Endothelial cell of umbilical vein (primary cell): ENCODE results near the gene BAZ1A. TPM values are rescaled to one million over a fixed set of nuclear protein-coding genes. Genes with fewer than 3 reads are reported as not detected.

Experiments
- BruUV-seq: library from RNA; stranded (reverse); fragments of 400-500 nt; replicated peaks from 2 replicates; lab custom pipeline; 2021; lab: Mats Ljungman, UMichigan
- CTCF ChIA-PET: fragments of 300-600, 350-600 bp; sonication (Branson Sonifier 250); formaldehyde crosslinking; loops from one replicate; lab custom pipeline; 2021; ENCODE audit warnings: antibody characterized with exemption, inconsistent platforms; lab: Charles Lee
- POLR2A ChIA-PET: fragments of 300-600, 350-600 bp; sonication (Branson Sonifier 250); formaldehyde crosslinking; loops from one replicate; lab custom pipeline; 2021; ENCODE audit warnings: antibody characterized with exemption, inconsistent platforms; lab: Charles Lee
- DNase-seq: peaks from one replicate; pipeline ENCODE4 v3.0.0-alpha.2; 2011; ENCODE audit warnings: low read depth, low spot score
- FAIRE-seq: peaks from 2 replicates; lab custom pipeline; 2011; peaks lifted over from hg19 to GRCh38; lab: Jason Lieb, UNC
- H2AFZ ChIP-seq: 2 replicates; pipeline ENCODE4 v1.6.0; 2012; ENCODE audit warnings: low read depth, low read length, control low read depth, inconsistent platforms
- H3K27ac ChIP-seq: 2 replicates; pipeline ENCODE4 v1.5.1; 2011; ENCODE audit warnings: low read depth, mild to moderate bottlenecking, control low read depth, low read length, moderate library complexity; ENCODE audit not compliant: insufficient read depth
- H3K27me3 ChIP-seq, 2 experiments: 2 replicates each; pipeline versions ENCODE4 v1.6.0 to v1.6.1; 2011; ENCODE audit warnings: low read length in 2 of 2, mixed read lengths in 1 of 2; ENCODE audit not compliant: control insufficient read depth in 2 of 2, insufficient read depth in 2 of 2
- H3K36me3 ChIP-seq, 2 experiments: 2 replicates in 1 of 2; 3 replicates in 1 of 2; pipeline ENCODE4 v1.5.1; 2011; ENCODE audit warnings: low read length in 2 of 2, mild to moderate bottlenecking in 1 of 2, moderate library complexity in 1 of 2; ENCODE audit not compliant: control insufficient read depth in 2 of 2, insufficient read depth in 2 of 2; ENCODE audit errors: extremely low read depth in 1 of 2
- H3K4me1 ChIP-seq: 3 replicates; pipeline ENCODE4 v1.5.1; 2011; ENCODE audit warnings: mild to moderate bottlenecking, low read length; ENCODE audit not compliant: control insufficient read depth, insufficient read depth; ENCODE audit errors: extremely low read depth
- H3K4me2 ChIP-seq: 2 replicates; pipeline ENCODE4 v1.6.1; 2011; ENCODE audit warnings: low read length, control low read depth, mixed read lengths; ENCODE audit not compliant: insufficient read depth
- H3K4me3 ChIP-seq, 3 experiments: fragments of 200-600 bp in 1 of 3; sonication (generic), shearing (Covaris generic) in 1 of 3; replicated peaks in 1 of 3; 2 replicates each; pipeline ENCODE4 v1.5.1; 2011 to 2016; ENCODE audit warnings: control low read depth in 3 of 3, low read length in 3 of 3, mild to moderate bottlenecking in 2 of 3, inconsistent platforms in 1 of 3, low read depth in 1 of 3, moderate library complexity in 1 of 3; ENCODE audit not compliant: insufficient read depth in 1 of 3
- H3K79me2 ChIP-seq: 2 replicates; pipeline ENCODE4 v1.6.0; 2012; ENCODE audit warnings: low read length, inconsistent platforms; ENCODE audit not compliant: control insufficient read depth, insufficient read depth
- H3K9ac ChIP-seq: replicated peaks from 2 replicates; pipeline ENCODE3; 2011; ENCODE audit warnings: low read length, control low read depth; ENCODE audit not compliant: insufficient read depth; ENCODE audit errors: extremely low read depth
- H3K9me1 ChIP-seq: replicated peaks from 3 replicates; pipeline ENCODE4 v1.6.0; 2011; ENCODE audit warnings: mild to moderate bottlenecking, low read length; ENCODE audit not compliant: control insufficient read depth, insufficient read depth; ENCODE audit errors: extremely low read depth
- H3K9me3 ChIP-seq: replicated peaks from 2 replicates; pipeline ENCODE4 v1.5.1; 2012; ENCODE audit warnings: low read length, inconsistent platforms; ENCODE audit not compliant: control insufficient read depth, insufficient read depth
- H4K20me1 ChIP-seq: replicated peaks from 2 replicates; pipeline ENCODE3; 2011; ENCODE audit warnings: mild to moderate bottlenecking, low read length; ENCODE audit not compliant: control insufficient read depth, insufficient read depth; ENCODE audit errors: extremely low read depth
- EZH2 ChIP-seq: IDR thresholded peaks from 2 replicates; pipeline ENCODE4 v1.6.1; 2012; ENCODE audit warnings: borderline replicate concordance, low read depth, mild to moderate bottlenecking, moderate library complexity, low read length, inconsistent platforms; ENCODE audit not compliant: severe bottlenecking
- FOS ChIP-seq: IDR thresholded peaks from 2 replicates; pipeline ENCODE4 v1.6.1; 2011; ENCODE audit warnings: mild to moderate bottlenecking, low read length, moderate library complexity, borderline replicate concordance; ENCODE audit not compliant: insufficient read depth
- GATA2 ChIP-seq: IDR thresholded peaks from 2 replicates; pipeline ENCODE4 v1.7.0; 2011; ENCODE audit warnings: low read depth, mild to moderate bottlenecking, moderate library complexity, mixed read lengths, low read length; ENCODE audit not compliant: insufficient read length, insufficient read depth
- JUN ChIP-seq: IDR thresholded peaks from 2 replicates; pipeline ENCODE4 v1.6.1; 2011; ENCODE audit warnings: borderline replicate concordance, low read depth; ENCODE audit not compliant: insufficient read length, insufficient read depth
- MYC ChIP-seq: IDR thresholded peaks from one replicate; pipeline ENCODE4 v1.6.1; 2011; ENCODE audit warnings: mild to moderate bottlenecking, low read depth, low read length
- POLR2A ChIP-seq: IDR thresholded peaks from 2 replicates; pipeline ENCODE4 v1.6.1; 2012; ENCODE audit warnings: low read depth, mild to moderate bottlenecking, control low read depth, low read length
- POLR2AphosphoS5 ChIP-seq: IDR thresholded peaks from 2 replicates; pipeline ENCODE4 v1.6.1; 2012; ENCODE audit warnings: low read depth, mild to moderate bottlenecking, control low read depth, low read length, moderate library complexity; ENCODE audit not compliant: insufficient read depth
- dilution Hi-C: fragments of 300-500 bp; cut with MboI; formaldehyde crosslinking; loops from one replicate; pipeline ENCODE4 v1.15.0; 2019; ENCODE audit warnings: low sequenced_read_pairs; ENCODE audit not compliant: extremely low pct_ligation_motif_present
- intact Hi-C: fragments of 100-400 bp; cut with micrococcal nuclease; formaldehyde crosslinking; loops from one replicate; pipeline ENCODE4 v1.10.0; 2022
- polyA plus RNA-seq, 4 experiments: library from polyadenylated mRNA; depleted of rRNA in 3 of 4; stranded (reverse) in 3 of 4; unstranded in 1 of 4; fragments of >200 nt; gene quantifications; 2 replicates each; pipeline versions ENCODE4 v1.2.1 to v1.2.3, GENCODE V29; 2011 to 2012; ENCODE audit warnings: missing spikeins in 1 of 4
- total RNA-seq: library from RNA; stranded (reverse); gene quantifications from 2 replicates; pipeline ENCODE4 v1.2.3, GENCODE V29; 2021
- TF ChIP-seq, protein P1 (sequence below): IDR thresholded peaks from 2 replicates; pipeline ENCODE4 v1.6.1; 2011; ENCODE audit not compliant: insufficient read depth, insufficient read length
- TF ChIP-seq, protein P2 (sequence below), 2 donors: IDR thresholded peaks; 1 replicate in 1 of 2; 2 replicates in 1 of 2; pipeline ENCODE4 v1.5.1; 2011; ENCODE audit warnings: low read length in 2 of 2, mild to moderate bottlenecking in 2 of 2, moderate library complexity in 2 of 2, control low read depth in 1 of 2, inconsistent platforms in 1 of 2, low read depth in 1 of 2; ENCODE audit not compliant: insufficient read depth in 1 of 2; ENCODE audit errors: extremely low read depth in 1 of 2

BAZ1A gene
- total and polyA plus RNA-seq, 2 donors (not counting 3 experiments of a cell fraction or from before 2014, with no cell fraction given): 15.2 to 52.1 TPM

DNA sequence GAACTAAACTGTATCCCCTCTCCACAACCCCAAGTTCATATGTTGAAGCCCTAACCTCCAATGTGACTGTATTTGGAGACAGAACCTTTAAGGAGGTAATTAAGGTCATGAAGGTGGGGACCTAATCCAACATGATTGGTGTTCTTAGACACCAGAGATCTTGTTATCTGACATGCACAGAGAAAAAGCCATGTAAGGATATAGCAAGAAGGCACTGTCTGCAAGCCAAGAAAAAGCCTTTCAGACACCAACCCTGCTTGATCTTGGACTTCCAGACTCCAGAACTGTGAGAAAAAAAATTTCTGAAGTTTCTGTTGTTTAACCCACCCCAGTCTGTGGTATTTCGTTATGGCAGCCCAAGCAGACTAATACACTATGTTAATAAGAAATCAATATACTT lies 98.5 kb downstream of the BAZ1A start:
- Histone ChIP-seq H3K4me1 (peaks cover 16% of the 10 kb centered on the region), H3K9ac (no peak overlapping the region), H4K20me1 (no peaks in the 10 kb centered on the region), H2AFZ (no peak overlapping the region), H3K36me3 (peaks cover 3 to 17% of the 10 kb centered on the region in 2 experiments), H3K27me3 (no peaks in the 10 kb centered on the region), H3K27ac (no peak overlapping the region), H3K9me1 (no peaks in the 10 kb centered on the region), H3K9me3 (no peaks in the 10 kb centered on the region), H3K79me2 (no peaks in the 10 kb centered on the region), H3K4me2 (no peak overlapping the region), H3K4me3 (no peak overlapping the region)
- intact Hi-C loops: no loop called here
- no TSS peak for BruUV-seq
- dilution Hi-C loops: no loop called here
- FAIRE-seq: no peak
- ChIA-PET CTCF (no interaction called here), POLR2A (no interaction called here)
- TF ChIP-seq JUN (no peak), POLR2A (no peak), MYC (no peak), POLR2AphosphoS5 (no peak)
- DNase-seq: no peak

DNA sequence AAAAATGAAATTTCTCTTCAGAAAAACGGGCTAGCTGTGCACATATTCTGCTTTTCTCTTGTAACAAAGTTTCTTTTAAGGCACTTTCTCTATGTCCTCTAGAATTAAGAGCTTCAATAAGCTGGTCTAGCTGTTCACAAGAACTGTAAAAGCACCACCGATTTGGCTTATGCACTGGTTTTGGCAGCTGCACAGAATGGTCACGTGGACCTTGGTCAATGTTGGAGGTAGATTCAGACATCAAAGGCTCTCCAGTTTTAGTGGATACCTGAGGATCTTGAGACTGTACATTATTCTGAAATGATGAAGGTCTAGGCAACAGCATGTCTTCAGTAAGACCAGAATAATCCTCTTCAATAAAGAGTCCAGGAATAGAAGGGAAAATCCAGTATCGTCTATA lies 99.2 kb downstream of the BAZ1A start:
- CTCF ChIA-PET: no interaction called here
- dilution Hi-C loops: no loop called here

More for the DNA sequence above, 99.2 kb downstream of the BAZ1A start:
- Histone ChIP-seq H4K20me1 (no peaks in the 10 kb centered on the region), H3K4me3 (no peak overlapping the region), H3K27me3 (no peaks in the 10 kb centered on the region), H3K36me3 (peaks cover 3 to 17% of the 10 kb centered on the region in 2 experiments), H3K4me1 (peaks cover 12% of the 10 kb centered on the region), H2AFZ (no peak overlapping the region), H3K9me3 (no peaks in the 10 kb centered on the region), H3K27ac (no peak overlapping the region), H3K79me2 (no peaks in the 10 kb centered on the region), H3K9ac (no peak overlapping the region), H3K4me2 (no peak overlapping the region), H3K9me1 (no peaks in the 10 kb centered on the region)
- TSS peak; percentile 56 for BruUV-seq
- TF ChIP-seq, protein P1, sequence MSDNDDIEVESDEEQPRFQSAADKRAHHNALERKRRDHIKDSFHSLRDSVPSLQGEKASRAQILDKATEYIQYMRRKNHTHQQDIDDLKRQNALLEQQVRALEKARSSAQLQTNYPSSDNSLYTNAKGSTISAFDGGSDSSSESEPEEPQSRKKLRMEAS: no peak
- TF ChIP-seq POLR2A (no peak), GATA2 (no peak), FOS (no peak), POLR2AphosphoS5 (no peak), JUN (no peak), MYC (no peak), EZH2 (no peak)
- TF ChIP-seq, protein P2, sequence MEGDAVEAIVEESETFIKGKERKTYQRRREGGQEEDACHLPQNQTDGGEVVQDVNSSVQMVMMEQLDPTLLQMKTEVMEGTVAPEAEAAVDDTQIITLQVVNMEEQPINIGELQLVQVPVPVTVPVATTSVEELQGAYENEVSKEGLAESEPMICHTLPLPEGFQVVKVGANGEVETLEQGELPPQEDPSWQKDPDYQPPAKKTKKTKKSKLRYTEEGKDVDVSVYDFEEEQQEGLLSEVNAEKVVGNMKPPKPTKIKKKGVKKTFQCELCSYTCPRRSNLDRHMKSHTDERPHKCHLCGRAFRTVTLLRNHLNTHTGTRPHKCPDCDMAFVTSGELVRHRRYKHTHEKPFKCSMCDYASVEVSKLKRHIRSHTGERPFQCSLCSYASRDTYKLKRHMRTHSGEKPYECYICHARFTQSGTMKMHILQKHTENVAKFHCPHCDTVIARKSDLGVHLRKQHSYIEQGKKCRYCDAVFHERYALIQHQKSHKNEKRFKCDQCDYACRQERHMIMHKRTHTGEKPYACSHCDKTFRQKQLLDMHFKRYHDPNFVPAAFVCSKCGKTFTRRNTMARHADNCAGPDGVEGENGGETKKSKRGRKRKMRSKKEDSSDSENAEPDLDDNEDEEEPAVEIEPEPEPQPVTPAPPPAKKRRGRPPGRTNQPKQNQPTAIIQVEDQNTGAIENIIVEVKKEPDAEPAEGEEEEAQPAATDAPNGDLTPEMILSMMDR (IDR thresholded peaks at IDR 0.05; ENCODE audit: extremely low read depth in 1 of 2, insufficient read depth in 1 of 2, low read depth in 1 of 2, low read length in 2 of 2): no peak
- POLR2A ChIA-PET: no interaction called here
- no peak for DNase-seq
- FAIRE-seq: no peak
- intact Hi-C loops: no loop called here
